ENCODE measurements around the gene SLC27A4. TPM values are rescaled to one million over a fixed set of nuclear protein-coding genes. Genes with fewer than 3 reads are reported as not detected.

The SLC27A4 gene
- total RNA-seq (2014; rRNA removed; shearing (Covaris generic)) = 65.8 and 68.4 TPM in 2 replicates
- polyA plus RNA-seq (2015; cell fraction: cytosol; rRNA removed) = 32.8 and 37.1 TPM in 2 replicates
- 28.9 and 33.0 TPM in 2 replicates for polyA plus RNA-seq (2015; cell fraction: nucleus; rRNA removed)

DNA sequence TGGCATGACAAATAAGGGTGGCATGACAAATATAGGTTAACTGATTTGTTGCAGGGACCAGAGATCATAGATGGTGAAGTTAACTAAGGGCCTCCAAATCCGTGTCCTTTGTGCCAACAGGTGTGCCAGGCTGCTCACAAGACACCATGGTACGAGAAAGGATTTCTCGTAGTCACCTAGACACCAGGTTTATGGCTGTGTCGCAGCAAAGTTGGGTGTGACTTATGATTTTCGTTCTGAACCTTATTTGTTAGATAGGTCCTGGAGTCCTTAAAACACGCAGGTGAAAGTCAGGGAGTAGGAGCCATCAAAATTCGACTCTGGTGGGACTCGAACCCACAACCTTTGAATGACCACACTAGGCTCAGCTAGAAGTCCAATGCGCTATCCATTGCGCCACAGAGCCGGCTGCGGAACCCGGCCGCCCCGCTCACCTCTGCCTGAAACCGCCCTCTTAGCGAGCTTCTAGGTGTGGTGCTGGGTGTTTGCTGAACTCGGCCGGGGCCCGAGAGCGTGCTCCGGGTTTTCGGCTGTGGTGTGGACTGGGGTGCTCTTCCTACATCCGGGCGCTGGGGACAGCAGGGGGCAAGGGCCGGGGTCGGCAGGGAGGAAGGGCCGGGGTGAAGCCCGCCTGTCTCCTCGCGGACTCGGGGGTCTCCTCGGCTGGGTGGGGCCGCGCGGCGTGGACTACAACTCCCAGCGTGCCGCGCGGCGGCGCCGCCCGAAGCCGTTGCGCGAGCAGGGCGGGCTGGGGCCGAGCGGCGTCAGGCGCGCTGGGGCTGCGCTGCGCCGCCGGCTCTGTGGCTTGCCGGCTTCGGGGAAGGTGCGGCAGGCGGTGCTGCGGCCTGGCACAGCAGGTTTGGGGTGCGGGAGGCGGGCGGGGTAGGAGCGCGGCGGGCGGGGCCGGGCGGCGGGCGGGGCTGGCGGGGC lies at the start of gene SLC27A4:
Gene SLC27A4, plus strand, starts transcription at position 767 of the 930 bp plus-strand sequence. CDS start 2,606 bp downstream, outside the sequence.
- peak; percentile 95 for DNase-seq (ENCODE audit: low read depth)

DNA sequence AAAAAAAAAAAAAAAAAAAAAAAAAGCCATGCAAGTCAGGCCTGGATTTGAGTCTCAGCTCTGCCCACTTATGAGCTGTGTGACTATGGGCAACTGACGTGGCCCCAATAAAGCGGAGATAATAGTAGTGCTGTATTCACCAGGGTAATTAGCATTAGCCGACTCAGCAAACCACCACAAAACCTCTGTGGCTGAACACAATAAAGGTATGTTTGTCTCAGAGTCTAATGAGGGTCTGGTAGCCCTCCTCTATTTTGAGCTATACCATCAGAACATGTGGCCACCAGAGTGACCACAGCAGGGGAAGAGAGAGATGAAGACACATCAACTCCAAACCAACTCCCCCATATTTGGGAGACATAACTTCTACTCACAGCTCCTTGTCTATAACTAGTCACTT lies 48.3 kb upstream of the SLC27A4 start:
- no peak for DNase-seq (ENCODE audit: low read depth)

DNA sequence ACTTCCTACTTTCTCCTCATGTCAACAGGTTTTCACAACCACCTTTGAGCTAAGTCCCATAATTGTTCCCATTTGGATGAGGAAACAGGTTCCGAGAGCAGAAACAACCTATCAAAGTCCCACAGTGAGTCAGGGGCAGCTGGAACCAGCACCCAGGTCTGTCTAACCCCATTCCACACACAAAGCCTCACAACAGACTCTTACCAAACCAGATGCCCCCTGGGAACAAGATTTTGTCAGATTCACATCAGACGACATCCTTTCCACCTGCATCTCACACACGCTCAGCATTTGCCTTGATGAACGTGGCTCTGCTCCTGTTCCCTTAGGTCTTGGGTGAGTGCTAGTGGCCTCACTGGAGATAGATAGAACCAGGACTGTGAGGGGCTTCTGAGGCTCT lies 47.2 kb upstream of the SLC27A4 start:
- no peak for DNase-seq (ENCODE audit: low read depth)

DNA sequence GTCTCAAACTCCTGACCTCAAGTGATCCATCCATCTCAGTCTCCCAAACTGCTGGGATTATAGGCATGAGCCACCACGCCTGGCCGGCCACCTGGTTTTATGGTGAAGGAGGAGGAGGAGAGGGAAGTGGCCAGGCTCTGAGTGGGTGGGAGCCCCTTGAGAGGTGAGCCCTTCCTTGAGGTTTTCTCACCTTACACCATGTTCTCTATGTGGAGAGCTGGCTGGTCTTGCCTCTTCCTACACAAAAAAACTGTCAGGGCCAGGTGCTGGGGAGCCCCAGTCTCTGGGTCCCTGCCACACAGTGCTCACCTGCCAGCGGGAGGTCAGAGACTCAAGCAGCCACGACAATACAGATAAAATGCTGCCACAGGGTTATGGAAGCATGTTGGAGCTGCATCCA lies 46.2 kb upstream of the SLC27A4 start:
- no peak for DNase-seq (ENCODE audit: low read depth)

DNA sequence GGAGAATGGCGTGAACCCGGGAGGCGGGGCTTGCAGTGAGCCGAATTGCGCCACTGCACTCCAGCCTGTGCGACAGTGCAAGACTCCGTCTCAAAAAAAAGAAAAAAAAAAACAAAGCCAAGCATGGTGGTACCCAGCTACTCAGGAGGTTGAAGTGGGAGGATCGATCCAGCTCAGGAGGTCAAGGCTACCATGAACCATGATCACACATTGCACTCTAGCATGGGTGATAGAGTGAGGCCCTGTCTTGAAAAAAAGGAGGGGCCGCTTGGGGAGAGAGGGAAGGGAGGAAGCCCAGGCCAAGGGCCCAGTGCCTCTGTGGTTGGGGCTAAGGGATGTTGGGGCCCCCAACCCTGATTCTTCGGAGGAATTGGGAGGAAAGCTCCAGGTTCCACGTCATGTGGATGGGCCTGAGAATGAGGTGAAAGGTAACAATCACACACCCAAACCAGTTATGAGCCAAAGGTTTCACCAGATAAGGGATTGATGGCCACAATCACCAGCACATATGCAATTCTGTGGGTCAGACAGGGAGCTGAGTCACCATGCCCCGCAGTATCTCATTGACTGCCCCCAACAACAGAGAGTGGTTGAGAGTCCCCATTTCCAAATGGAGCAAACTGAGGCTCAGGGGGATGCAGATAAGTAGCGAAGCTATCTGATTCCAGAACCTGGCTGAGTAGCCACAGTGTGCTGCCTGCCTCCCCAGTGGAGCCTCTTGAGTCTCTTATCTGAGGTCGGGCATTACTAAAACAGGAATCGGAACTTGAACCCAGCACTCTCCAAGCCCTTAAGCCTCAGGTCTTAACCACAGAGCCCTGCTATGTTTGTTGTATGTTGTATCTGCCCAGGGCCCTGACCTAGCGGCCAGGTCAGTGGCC lies 43.7 kb upstream of the SLC27A4 start:
- DNase-seq (ENCODE audit: low read depth) = no peak

DNA sequence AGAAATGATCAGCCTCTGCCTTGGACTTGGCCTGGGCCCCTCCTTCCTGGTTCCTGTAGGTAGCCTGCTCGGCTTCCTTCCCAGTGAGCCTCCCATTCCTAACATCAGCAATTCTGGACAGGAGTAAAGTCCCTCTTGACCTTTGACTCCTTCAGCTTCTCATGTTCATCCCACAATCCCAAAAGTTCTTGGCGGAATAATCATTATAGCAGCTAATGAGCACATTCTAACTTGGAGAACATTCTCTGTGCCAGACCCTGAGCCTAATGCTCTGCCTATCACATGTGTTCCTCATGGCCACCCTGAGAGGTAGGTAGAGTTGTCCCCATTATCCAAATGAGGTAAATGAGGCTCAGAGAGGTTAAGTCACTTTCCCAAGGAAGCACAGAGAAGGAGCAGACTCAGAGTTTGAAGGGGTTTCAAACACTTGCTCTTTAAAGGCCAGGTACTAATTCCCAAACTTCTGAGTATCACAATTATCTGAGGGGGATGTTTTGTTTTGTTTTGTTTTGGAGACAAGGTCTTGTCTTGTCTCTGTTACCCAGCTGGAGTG lies 43.0 kb upstream of the SLC27A4 start:
- DNase-seq (ENCODE audit: low read depth) = no peak

DNA sequence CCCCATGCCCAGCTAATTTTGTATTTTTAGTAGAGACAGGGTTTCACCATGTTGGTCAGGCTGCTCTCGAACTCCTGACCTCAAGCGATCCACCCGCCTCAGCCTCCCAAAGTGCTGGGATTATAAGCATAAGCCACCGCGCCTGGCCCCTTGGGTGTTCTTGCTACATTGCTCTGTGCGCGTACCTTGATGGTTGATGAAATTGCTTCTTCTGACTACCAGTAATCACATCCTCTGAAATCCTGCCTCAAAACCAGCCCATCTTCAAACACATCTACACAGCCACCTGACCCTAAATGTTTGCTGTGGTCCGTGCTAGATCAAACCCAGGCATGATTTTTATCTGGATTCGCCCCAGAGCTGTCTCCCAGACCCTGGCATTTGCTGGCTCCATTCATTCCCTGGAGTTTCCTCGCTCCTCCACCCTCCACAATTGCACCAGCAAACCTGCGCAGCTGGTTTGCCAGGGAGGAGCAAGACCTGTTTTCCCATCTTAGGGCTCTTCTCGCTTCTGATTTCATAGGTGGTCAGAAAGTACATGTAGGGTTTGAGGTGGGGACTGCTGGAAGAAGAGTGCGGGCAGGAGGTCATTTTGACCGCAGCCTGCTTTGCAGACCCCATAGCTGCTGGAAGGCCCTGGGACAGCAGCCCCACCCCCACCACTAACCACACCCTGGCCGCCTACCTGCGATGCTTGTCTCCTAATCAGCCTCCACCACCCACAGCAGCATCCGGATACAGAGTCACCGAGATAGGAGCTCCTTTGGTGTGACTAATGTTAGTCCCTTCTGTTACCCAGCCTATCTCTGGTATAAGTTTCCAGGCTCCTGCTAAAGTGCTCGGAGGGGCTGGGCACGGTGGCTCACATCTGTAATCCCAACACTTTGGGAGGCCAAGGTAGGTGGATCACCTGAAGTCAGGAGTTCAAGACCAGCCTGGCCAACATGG lies 41.5 kb upstream of the SLC27A4 start:
- no peak for DNase-seq (ENCODE audit: low read depth)

DNA sequence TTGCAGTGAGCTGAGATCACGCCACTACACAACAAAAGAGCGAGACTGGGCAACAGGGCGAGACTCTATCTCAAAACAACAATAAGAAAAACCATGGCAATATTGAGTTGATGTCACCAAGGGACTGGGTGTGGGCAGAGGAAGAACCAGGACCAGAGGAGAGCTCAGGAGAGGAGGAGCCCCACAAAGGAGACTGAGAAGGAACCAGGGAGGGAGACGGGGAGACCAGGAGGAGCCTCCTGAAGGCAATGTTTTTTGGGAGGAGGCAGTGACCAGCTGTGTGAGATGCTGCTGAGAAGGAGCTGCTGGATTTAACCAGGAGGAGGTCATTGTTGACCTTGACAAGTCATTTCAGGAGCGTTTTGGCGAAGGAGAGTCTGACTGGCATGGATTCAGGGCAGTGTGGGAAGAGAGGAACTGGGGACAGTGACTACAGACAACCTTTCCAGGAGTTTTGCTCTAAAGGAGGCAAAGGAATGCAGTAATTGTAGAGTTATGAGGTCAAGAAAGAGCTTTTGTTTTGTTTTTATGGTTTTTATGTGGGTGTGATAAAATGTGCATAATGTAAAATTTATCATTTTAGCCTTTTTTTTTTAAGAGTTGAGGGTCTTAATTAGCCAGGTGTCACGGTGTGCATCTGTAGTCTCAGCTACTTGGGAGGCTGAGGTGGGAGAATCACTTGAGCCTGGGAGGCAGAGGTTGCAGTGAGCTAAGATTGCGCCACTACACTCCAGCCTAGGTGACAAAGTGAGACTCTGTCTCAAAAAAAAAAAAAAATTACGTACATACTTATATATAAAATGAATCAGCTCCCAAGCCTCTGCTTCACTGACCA lies 36.0 kb upstream of the SLC27A4 start:
- no peak for DNase-seq (ENCODE audit: low read depth)

DNA sequence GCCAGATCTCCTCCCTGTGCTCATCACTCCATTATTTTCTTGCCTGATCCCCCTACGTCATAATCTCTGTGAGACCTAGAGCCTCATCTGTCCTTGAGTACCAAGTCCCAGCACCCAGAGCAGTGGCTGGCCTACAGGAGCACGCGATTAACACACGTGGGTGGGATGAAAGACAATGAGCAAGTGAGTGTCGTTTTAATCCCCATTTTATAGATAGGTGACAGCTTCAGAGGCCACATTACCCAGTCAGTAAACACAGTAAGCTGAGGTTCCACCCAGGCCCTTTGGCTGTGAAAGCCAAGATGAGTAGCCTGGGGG lies 35.4 kb upstream of the SLC27A4 start:
- no peak for DNase-seq (ENCODE audit: low read depth)

DNA sequence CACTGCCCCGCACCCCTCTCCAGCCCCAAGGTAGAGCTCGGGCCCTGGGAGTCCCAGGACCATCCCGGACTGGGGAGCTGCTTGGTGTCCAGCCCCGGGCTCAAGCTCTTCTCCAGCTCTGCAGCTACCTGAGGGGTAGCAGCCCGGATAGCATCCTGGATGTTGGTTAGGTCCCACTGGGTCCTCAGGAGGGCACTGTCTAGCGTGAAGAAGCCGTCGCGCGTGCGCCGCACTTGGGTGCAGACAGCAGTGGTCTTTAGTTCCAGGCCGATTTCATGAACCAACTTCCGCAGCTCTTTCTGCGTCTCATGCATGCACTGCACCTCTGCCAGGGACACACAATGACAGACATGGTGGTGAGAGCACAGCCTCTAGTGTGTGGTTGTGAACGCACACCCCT lies 30.8 kb upstream of the SLC27A4 start:
- DNase-seq (ENCODE audit: low read depth) = no peak

DNA sequence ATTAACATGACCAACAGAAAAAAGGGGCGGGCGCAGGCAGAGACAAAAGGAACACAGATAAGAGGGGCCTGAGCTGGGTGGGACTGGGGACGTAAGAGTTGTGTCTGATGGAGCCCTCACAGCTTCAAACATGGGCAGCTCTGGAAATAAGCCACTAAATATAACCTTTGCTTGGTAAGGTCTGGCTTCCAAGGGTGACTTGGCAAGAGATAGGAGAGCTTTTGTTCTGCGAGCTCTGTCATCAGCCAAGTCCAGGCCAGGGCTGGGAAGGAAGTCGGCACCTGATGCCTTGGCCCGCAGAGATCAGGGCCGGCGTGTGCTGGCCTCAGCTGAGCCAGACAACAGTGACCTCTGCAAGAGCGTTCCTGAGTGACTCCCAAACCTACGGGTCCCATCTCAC lies 29.9 kb upstream of the SLC27A4 start:
- no peak for DNase-seq (ENCODE audit: low read depth)

DNA sequence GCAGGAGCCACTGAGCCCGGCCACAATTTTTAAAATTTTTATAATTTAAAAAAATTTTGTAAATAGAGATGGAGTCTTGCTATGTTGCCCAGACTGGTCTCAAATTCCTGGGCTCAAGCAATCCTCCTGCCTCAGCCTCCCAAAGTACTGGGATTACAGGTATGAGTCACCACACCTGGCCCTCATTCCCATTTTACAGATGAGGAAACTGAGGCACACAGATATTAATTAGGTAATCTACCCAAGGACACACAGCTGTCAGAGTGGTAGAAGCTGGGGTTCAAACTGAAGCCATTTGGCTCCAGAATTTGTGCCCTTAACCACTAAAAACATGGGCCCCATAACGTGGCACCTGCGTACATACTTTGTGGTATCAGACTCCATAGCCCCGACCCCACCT lies 25.6 kb upstream of the SLC27A4 start:
- DNase-seq (ENCODE audit: low read depth) = no peak

DNA sequence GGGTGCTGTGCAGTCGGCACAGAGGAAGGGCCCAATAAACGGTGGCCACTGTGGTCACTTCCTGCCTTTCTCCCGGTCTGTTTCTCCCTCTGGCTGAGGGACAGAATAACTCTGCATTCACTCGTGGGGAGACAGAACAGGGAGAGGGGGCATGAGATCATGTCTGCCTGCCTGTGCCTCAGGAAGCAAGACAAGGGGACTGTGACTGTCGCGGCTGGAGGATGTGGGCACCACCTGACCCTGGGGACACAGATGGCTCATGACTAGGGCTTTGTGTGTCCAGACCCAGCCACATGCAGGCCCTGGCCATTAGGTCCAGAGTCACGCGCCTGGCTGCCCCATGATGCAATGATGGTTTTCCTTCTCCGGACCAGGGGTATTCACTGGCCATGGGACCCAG lies 23.9 kb upstream of the SLC27A4 start:
- no peak for DNase-seq (ENCODE audit: low read depth)

DNA sequence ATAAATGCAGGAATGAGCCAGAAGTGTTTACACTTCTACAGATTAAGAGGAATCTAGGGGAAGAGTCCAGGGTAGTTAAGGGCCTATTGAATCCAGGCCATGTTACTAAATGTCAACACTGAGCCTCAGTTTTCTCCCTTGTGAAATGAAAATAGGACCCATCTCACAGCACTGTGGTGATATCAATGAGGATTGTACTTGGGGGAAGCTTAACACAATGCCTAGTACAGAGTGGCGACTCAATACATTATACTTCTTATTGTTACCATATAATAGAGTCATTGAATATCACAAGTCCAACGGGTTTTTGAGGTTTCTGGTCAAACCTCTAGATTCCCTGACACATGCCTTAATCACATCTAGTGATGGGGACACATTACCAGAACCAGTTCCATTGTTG lies 22.7 kb upstream of the SLC27A4 start:
- DNase-seq (ENCODE audit: low read depth) = no peak

DNA sequence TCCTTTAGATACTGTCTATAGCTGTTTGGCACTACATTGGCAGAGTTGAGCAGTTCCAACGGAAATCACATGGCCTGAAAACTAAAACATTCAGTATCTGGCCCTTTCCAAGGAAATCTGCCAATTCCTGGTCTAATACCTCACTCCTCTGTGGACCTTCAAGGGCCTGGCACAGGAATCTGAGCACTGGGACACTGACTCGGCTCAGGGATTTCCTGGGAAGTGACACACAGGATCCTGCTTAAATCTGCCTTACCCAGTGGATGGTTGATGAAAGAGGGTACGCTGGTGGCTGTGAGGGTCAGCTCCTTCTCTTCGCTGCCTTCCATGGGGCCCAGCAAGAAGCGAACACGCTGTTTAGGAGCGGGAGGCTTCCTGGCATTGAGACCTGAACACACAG lies 19.0 kb upstream of the SLC27A4 start:
- no peak for DNase-seq (ENCODE audit: low read depth)

DNA sequence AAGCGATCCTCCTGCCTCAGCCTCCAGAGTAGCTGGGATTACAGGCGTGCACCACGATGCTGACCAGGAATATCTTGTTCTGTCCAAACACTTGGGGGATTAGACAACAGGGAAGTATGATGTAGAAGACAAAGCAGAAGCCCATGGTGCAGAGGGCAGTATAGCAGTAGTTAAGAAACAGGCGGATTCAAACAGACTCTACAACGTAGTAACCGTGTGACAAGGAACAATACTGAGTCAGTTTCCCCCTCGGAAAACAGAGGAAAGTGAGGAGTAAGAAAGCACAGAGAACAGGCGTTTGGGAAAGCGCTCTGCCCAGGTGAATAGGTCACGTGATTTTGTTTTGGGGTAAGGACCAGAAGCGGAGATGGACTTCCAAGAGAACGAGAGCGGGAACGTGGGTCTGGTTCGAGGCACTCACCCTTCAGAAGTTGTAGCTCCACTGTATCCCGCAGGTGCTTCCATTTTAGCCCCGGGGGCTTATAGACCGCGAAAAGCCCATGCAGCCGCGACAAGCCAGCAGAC lies 18.4 kb upstream of the SLC27A4 start:
- DNase-seq (ENCODE audit: low read depth) = no peak

DNA sequence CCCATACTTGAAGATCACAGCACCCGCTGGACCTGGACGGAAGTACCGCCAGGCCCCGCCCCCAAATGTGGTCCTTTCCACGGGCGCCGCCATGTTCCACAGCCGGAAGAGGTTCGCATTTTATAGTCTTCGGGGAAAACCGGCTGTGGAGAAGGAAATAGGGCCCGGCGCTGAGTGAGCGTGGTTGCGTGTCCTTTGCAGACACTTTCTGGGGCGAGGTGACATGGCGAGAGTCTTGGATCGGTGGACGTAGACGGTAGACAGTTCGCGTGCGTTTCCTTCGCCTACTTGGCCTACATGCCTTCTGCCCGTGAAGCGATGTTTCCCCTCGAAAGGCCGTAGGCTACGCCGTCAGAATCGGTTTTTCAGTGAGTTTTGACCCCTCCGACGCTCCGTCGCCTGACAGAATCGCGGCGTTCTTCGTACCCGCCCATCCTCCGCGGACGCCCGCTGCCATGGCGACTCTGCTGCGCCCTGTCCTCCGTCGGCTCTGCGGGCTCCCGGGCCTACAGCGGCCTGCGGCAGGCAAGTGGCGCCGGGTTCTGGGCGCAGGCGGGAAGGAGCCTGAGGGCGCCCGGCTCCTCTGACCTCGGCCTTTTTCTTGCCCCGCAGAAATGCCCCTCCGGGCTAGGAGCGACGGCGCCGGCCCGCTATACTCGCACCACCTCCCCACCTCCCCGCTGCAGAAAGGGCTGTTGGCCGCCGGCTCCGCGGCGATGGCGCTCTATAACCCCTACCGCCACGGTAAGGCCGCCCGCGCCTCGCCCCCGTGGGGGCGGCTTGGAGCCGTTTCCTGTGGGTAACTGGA lies 17.7 kb upstream of the SLC27A4 start, which contains the start of the genes COQ4 and TRUB2:
Gene COQ4, plus strand, starts transcription at position 436 of the 808 bp plus-strand sequence. Its CDS starts 20 bp downstream, at position 456.
Gene TRUB2, minus strand, starts transcription at position 44 of the 808 bp plus-strand sequence. Its CDS starts 39 bp downstream, at position 5.
- DNase-seq (ENCODE audit: low read depth) = peak; percentile 91

DNA sequence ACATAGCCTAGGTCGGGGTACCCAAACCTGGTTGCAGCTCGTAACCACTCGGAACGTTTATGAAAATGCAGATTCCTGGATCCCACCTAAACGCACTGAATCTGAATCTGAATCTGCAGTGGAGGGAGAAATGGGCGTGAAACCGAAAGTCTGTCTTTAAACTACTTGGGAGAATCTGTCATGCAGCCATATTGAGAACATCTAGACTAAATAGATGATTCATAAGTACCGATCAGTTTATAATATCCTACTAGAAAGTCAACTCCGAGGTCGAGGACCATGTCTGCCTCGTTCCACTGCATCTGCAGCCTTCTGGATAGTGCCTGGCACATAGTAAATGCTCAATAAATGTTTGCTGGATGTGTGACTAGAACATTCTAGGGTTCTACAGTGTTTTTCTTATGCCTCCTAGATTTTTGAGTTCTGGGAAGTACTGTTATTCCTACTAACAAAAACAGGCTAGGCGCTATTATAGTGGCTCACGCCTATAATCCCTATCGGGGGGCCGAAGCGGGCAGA lies 17.1 kb upstream of the SLC27A4 start:
- no peak for DNase-seq (ENCODE audit: low read depth)

Measured in HT1080 (cell line).